Common myeloid progenitor, CD34-positive (primary cell): ENCODE measurements around the gene CIAO3.

Experiments used
- CTCF ChIA-PET: fragments of 350-600 bp; sonication (Branson Sonifier 250); formaldehyde crosslinking; loops from one replicate; lab custom pipeline; 2021; ENCODE audit warnings: antibody characterized with exemption; lab: Charles Lee
- POLR2A ChIA-PET: fragments of 350-600 bp; sonication (Branson Sonifier 250); formaldehyde crosslinking; loops from one replicate; lab custom pipeline; 2021; ENCODE audit warnings: antibody characterized with exemption; lab: Charles Lee
- DNase-seq, 3 donors: peaks; one replicate each; pipeline versions ENCODE4 v3.0.0 to v3.0.0-alpha.2; 2013
- H3K27ac ChIP-seq, 2 experiments: 1 replicate in 1 of 2; 2 replicates in 1 of 2; pipeline ENCODE4 v1.7.0; 2013; ENCODE audit warnings: inconsistent platforms in 2 of 2, low read length in 2 of 2, mild to moderate bottlenecking in 2 of 2, low read depth in 1 of 2, moderate library complexity in 1 of 2; ENCODE audit not compliant: severe bottlenecking in 2 of 2, insufficient read depth in 1 of 2, poor library complexity in 1 of 2
- H3K27me3 ChIP-seq, 5 experiments: replicated peaks in 2 of 5; 1 replicate in 3 of 5; 2 replicates in 2 of 5; pipeline versions ENCODE4 v1.6.1 to v1.7.0; 2013; ENCODE audit warnings: low read length in 4 of 5, mild to moderate bottlenecking in 2 of 5, moderate library complexity in 2 of 5, inconsistent platforms in 1 of 5; ENCODE audit not compliant: insufficient read depth in 5 of 5, control insufficient read depth in 4 of 5
- H3K36me3 ChIP-seq, 4 experiments: 1 replicate in 2 of 4; 2 replicates in 2 of 4; pipeline versions ENCODE4 v1.6.1 to v1.7.0; 2013; ENCODE audit warnings: low read length in 3 of 4, control low read depth in 1 of 4, mild to moderate bottlenecking in 1 of 4; ENCODE audit not compliant: control insufficient read depth in 4 of 4, insufficient read depth in 4 of 4
- H3K4me1 ChIP-seq, 4 experiments: 1 replicate in 3 of 4; 2 replicates in 1 of 4; pipeline versions ENCODE4 v1.6.1 to v1.7.1; 2013; ENCODE audit warnings: low read length in 3 of 4, mild to moderate bottlenecking in 3 of 4, control low read depth in 1 of 4, inconsistent platforms in 1 of 4, moderate library complexity in 1 of 4; ENCODE audit not compliant: control insufficient read depth in 4 of 4, insufficient read depth in 4 of 4; ENCODE audit errors: control extremely low read depth in 1 of 4
- H3K4me3 ChIP-seq, 7 experiments: 1 replicate in 4 of 7; 2 replicates in 3 of 7; pipeline versions ENCODE4 v1.5.1 to v1.7.0; 2013; ENCODE audit warnings: mild to moderate bottlenecking in 7 of 7, low read length in 6 of 7, moderate library complexity in 6 of 7, inconsistent platforms in 2 of 7, low read depth in 2 of 7, control low read depth in 1 of 7; ENCODE audit not compliant: insufficient read depth in 4 of 7, control insufficient read depth in 1 of 7; ENCODE audit errors: extremely low read depth in 1 of 7
- H3K9me3 ChIP-seq, 5 experiments: 1 replicate in 4 of 5; 2 replicates in 1 of 5; pipeline versions ENCODE4 v1.6.1 to v1.7.1; 2013; ENCODE audit warnings: low read length in 4 of 5, mild to moderate bottlenecking in 2 of 5, inconsistent platforms in 1 of 5, low read depth in 1 of 5, moderate library complexity in 1 of 5; ENCODE audit not compliant: control insufficient read depth in 4 of 5, insufficient read depth in 2 of 5; ENCODE audit errors: control extremely low read depth in 1 of 5
- WGBS: methylation state at CpG from one replicate; pipeline ENCODE4 v1.1.5; 2013; ENCODE audit not compliant: insufficient coverage; 5-methylcytosine and 5-hydroxymethylcytosine counted together

The CIAO3 gene

GRCh38 chr16:752007-752312 lies 11.2 kb upstream of the CIAO3 start:
- Histone ChIP-seq H3K27me3 (no peaks in the 10 kb centered on the region), H3K36me3 (no peaks in the 10 kb centered on the region), H3K4me1 (peaks cover 0 to 26% (median 17%) of the 10 kb centered on the region in 4 experiments), H3K27ac (no peak overlapping the region), H3K4me3 (no peak overlapping the region), H3K9me3 (peaks cover 0 to 3% (median 0%) of the 10 kb centered on the region in 5 experiments)
- CTCF ChIA-PET = interaction anchor here (0.9 to 1.3 kb wide), 2 partner anchors 11 to 78 kb away, joined by 3 read pairs; partner anchors contain the start of gene CIAO3
- POLR2A ChIA-PET = no interaction called here
- no peak for DNase-seq
- 88% methylated on average over 5 of the region's 10 CpGs for WGBS

DNA sequence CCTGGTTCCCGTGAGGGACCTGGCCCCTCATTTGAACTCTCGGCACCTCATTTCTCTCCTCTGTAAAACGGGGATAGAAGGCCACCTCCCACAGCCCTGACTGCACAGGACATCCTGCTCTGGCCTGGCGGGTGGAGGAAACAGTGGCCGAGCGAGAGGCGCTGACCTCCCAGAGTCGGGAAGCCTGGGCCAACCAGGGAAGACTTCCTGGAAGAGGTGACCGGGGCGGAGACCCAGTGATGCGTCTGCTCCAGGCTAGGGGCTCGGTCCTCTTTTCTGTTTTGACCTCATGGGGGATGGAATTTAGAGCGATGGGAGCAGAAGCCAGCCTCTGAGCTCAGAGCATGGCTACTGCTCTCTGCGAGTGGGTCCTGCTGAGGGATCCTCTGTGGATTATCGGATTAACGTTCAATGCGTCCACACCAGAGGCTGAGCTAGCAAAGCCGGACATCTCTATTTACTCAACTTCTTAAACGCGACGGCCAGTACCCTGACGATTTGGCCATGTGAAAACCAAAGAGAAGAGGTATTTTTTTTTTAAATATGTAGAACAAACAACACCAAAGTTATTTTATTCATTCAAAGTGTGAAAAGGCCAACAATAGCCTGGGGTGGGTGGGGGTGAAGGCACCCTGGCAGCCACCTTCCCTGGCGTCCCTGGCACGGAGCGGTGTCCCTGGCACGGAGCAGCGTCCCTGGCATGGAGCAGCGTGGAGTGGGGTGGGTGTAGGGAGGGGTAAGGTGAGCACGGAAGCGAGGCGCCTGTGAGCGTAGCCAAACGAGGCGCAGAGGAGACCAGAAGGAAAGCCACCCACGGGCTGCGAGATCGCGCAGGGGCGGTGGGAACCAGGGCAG lies 10.6 kb upstream of the CIAO3 start:
- ChIA-PET CTCF (interaction anchor here (0.9 to 2.0 kb wide), 7 partner anchors 10 to 78 kb away, joined by 3 to 7 read pairs (median 4); partner anchors contain the start of genes CIAO3 and MSLN), POLR2A (no interaction called here)
- no peaks in the 10 kb centered on the region for H3K27me3 ChIP-seq
- no peak for DNase-seq
- 91% methylated on average over 27 of the region's 39 CpGs for WGBS
- H3K27ac ChIP-seq = no peak overlapping the region
- no peak overlapping the region for H3K4me3 ChIP-seq
- H3K36me3 ChIP-seq = no peaks in the 10 kb centered on the region
- H3K4me1 ChIP-seq = peaks cover 0 to 22% (median 17%) of the 10 kb centered on the region in 4 experiments
- peaks cover 0 to under 1% (median 0%) of the 10 kb centered on the region in 5 experiments for H3K9me3 ChIP-seq

- H3K4me3 ChIP-seq = no peak overlapping the region
- H3K4me1 ChIP-seq = peaks cover 0 to 19% (median 14%) of the 10 kb centered on the region in 4 experiments
- 94% methylated on average over 9 of the region's 9 CpGs for WGBS
- H3K9me3 ChIP-seq = no peaks in the 10 kb centered on the region
- no peak overlapping the region for H3K27ac ChIP-seq
- no peaks in the 10 kb centered on the region for H3K36me3 ChIP-seq
- no peaks in the 10 kb centered on the region for H3K27me3 ChIP-seq
- ChIA-PET CTCF (interaction anchor here (1.0 to 2.5 kb wide), 8 partner anchors 10 to 353 kb away, joined by 3 to 7 read pairs (median 5); partner anchors contain the start of genes ANTKMT, CIAO3 and MSLN), POLR2A (no interaction called here)
- no peak for DNase-seq
These were observed 9.7 kb upstream of the CIAO3 start for GRCh38 chr16:750485-750884.

DNA sequence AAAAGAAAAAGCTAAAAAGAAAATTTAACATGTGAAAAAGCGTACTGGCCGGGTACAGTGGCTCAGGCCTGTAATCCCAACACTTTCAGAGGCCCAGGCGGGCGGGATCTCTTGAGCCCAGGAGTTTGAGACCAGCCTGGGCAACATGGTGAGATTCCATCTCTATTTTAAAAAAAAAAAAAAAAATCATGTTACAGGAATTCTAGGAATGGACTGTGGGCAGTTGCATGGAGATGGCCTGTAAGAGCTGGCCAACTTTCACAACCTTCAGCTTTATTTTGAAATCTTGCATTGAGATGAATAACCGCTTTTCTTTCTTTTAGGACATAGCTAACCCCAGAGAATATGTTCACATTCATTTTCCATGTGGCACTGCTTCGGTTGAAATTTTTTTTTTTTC lies 8.2 kb upstream of the CIAO3 start:
- WGBS = 100% methylated on average over 1 of the region's 6 CpGs
- no peaks in the 10 kb centered on the region for H3K27me3 ChIP-seq
- H3K4me3 ChIP-seq = no peak overlapping the region
- ChIA-PET POLR2A (interaction anchor here (0.6 kb wide), 1 partner anchor 19 kb away, joined by 3 read pairs; no protein-coding TSS in a partner anchor), CTCF (interaction anchor here (0.6 to 3.0 kb wide), 6 partner anchors 28 to 171 kb away, joined by 3 to 13 read pairs (median 4); partner anchors contain the start of gene ANTKMT)
- H3K4me1 ChIP-seq = peaks cover 0 to 6% (median under 1%) of the 10 kb centered on the region in 4 experiments
- H3K36me3 ChIP-seq = no peaks in the 10 kb centered on the region
- no peak overlapping the region for H3K27ac ChIP-seq
- no peak for DNase-seq
- H3K9me3 ChIP-seq = no peaks in the 10 kb centered on the region

GRCh38 chr16:747978-748746 lies 7.4 kb upstream of the CIAO3 start:
- Histone ChIP-seq H3K4me1 (peaks cover 0 to 4% (median 0%) of the 10 kb centered on the region in 4 experiments), H3K27ac (no peak overlapping the region), H3K9me3 (no peaks in the 10 kb centered on the region), H3K27me3 (no peaks in the 10 kb centered on the region), H3K36me3 (no peaks in the 10 kb centered on the region), H3K4me3 (no peak overlapping the region)
- 94% methylated on average over 24 of the region's 39 CpGs for WGBS
- no peak for DNase-seq
- CTCF ChIA-PET = interaction anchor here (1.0 to 3.0 kb wide), 5 partner anchors 27 to 40 kb away, joined by 3 to 13 read pairs (median 5); partner anchors contain the start of genes ANTKMT, CHTF18 and RPUSD1
- POLR2A ChIA-PET = no interaction called here

GRCh38 chr16:746637-747036 lies 5.8 kb upstream of the CIAO3 start:
- Histone ChIP-seq H3K27ac (no peak overlapping the region), H3K4me3 (no peak overlapping the region), H3K9me3 (no peaks in the 10 kb centered on the region), H3K27me3 (no peaks in the 10 kb centered on the region), H3K36me3 (no peaks in the 10 kb centered on the region), H3K4me1 (peaks cover 0 to 3% (median 0%) of the 10 kb centered on the region in 4 experiments)
- POLR2A ChIA-PET = interaction anchor here (0.7 kb wide), 1 partner anchor 11 kb away, joined by 3 read pairs; no protein-coding TSS in a partner anchor
- CTCF ChIA-PET = interaction anchor here (1.0 to 3.0 kb wide), 2 partner anchors 37 to 38 kb away, joined by 3 to 13 read pairs; no protein-coding TSS in a partner anchor
- DNase-seq = no peak
- WGBS = 94% methylated on average over 5 of the region's 13 CpGs
